Glomerular visceral epithelial cell (primary cell): Measurements from ENCODE around the gene GRIN2A.

Experiments used
- DNase-seq: peaks from one replicate; pipeline ENCODE4 v3.0.0-alpha.2; 2016; ENCODE audit errors: extremely low spot score

The GRIN2A gene

DNA sequence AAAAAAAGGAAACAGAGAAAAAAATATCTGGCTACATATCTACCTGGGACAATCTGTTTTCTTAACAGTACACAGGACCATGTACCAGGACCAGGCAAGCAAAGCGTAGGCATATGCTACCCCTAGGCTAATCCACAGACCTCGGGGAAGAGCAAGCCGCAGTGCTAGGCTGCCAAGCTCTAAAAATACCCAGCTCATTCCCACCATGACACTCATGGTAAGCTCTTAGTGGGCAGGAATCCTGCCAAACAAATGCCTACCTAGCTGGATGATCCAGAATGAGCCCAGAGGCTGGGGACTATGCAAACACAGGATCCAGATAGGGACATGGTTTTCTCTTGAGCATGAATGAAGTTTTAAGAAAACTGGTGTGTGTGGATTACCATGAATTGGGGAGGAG is 95.6 kb downstream of the GRIN2A start:
- DNase-seq = no peak

DNA sequence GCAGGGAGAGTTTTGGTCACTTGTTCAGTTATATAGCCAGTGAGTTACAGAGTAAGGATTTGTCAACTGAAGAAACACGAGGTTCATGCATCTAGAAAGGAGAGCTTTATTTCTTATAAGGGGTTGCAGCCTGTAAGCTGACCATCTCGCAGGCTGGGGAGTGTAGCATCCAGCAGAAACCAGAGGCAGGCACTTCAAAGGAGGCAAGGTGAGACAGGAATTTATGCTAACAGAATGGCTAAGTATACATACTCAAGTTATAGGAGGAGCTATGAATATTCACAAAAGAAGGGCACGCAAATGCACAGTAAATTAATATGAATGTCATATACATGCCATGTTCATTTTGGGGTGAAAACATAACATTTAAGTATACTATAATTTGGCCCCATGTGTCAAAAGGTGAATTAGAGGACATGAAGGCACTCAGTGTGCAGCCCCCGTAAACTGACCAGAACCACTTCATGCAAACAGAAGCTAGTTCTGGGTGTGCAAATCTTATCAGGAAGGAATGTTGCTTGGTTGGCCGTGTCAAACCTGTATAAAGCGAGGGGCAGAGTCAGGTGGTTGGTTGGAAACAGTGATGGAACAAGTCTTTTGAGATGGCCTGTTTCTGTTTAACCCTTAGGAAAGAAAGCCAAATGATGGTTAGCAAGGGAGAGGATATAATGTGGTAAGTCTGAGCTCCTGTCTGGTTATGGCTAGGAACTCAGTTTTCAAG is 97.0 kb downstream of the GRIN2A start:
- DNase-seq = no peak

DNA sequence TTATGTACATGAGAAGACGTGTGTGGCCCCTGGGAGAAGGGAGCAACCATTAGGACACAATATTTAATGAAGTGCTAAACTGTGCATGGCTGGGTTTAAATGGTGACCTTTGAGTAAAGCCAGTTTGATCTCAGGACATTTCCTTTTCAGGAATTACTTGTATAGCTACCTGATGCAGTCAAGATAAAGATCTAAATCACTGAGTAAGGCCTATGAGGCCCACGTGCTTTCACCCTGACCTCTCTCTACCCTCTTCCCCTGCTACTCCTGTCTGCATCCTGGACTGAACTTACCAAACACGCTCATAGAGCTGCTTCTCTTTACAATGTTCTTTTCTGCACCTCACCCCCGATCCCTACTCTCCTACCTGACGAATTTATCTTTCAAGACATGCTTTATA is 98.9 kb downstream of the GRIN2A start:
- DNase-seq = no peak

DNA sequence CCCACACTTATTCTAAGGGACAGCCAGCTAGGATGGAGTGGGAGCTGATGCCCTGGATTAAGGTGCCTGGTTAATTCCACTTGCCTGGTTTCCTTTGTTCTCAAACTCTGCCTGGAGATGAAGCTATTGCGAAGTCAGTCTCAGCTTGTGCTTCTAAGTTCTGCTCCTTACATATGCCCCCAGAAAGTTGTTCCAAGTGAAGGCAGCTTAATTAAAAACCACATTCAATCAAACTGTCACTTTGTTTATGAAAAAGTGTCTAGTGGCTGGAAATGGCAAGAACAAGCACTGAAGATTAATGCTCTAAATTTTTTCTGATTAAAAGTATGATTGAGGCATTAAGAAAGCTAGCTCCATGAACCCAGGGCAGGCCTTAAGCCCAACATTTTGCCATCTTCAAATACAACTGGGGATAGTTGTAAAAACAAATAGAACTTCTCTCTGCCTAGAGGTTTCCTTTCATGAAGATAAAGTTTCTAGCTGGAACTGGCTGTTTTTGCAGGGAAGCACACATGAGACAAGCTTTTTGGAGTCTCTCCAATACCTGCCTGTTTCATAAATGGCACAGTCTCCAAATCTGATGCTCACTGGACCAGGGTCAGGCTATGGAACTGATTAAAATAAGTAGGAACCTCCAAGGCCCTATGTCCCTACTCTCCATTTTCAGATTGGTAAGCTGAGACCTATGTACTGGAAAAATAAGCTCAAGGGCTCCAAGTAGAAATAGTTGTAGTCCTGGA is 100.9 kb downstream of the GRIN2A start:
- DNase-seq = no peak

DNA sequence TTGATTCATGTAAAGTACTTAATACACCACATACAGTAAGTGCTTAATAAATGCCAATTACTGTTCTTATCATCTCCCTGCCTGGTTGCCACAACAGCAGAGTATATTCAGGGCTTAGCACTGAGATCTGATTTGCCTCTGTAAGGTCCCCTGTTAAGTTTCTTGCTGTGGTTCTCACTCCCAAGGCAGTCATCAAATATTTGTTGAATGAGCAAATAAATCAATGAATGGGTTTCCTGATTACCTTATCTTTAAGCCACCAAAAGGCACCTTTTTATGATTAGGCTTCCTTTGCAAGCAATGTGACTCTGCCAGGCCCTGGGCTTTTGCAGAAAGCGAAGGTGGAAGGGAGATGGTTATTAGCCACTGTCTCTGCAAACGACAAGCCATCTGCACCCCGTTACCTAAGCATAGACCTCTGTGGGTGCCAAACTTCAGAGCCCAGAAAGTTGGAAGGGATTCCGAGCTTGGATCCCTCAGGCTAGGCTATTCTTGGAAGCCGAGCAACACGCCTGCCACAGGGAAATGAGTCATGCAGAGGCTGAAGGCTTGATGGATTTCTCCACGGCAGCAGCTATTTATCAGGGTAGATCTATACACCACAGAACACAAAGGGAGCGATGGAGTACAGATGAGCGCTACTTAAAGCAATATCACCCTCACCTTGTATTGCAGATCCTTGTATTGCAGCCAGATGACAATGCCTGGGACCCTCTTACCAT is 102.0 kb downstream of the GRIN2A start:
- no peak for DNase-seq

DNA sequence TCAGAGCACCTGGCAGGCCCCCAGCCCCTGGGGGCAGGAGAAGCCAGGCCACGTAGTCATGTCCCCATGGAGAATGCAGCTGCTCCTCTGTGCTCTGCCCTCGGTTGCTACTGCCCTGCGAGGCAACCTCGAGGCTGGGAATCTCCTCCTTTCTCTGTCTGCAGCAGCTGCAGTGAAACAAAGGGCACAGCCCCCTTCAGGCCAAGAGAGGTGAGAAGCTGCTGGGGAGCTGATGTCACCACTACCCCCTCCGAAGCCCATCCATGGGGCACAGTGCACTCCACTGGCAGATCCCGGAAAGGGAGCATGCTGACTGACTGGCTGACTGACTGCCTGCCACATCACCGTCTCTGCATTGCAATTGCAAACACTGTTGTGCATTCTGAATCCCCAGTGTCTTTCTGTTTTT is 103.7 kb downstream of the GRIN2A start:
- DNase-seq = no peak

DNA sequence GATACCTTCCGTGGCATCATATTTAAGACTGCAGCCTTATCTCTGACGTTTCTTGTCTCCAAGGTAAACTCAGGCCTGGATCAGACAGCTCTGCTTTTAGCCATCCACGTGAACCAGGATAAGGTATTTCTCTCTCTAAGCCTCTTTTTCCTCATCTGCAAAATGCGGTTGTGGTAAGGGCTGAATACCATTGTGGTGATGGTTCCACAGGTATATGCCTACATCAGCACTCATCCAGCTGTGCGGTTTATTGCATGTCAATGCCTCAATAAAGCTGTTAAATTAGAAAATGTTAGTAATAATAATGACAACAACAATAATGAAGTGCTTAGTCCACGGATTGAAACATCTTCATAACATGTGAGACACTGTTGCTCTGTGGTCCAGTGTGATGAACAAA is 104.4 kb downstream of the GRIN2A start:
- no peak for DNase-seq

DNA sequence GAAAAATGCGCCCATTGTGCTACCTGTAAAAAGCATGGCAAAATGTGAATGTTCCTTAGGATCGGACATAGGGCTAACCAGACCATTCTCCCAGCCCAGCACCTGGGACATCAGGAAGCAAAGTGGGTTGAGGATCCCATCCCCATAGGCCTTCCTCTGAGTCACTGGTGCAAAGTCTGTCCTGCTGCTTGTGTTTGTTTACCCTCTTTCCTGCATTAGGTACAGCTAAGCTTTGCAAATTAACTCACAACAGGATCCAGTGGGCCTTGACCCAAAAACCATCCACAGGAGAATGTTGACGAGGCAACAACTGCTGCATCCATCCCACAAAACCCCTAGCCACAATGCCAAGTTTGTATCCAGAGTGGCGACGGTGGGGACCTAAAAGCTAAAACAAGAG is 106.2 kb downstream of the GRIN2A start:
- DNase-seq = no peak

DNA sequence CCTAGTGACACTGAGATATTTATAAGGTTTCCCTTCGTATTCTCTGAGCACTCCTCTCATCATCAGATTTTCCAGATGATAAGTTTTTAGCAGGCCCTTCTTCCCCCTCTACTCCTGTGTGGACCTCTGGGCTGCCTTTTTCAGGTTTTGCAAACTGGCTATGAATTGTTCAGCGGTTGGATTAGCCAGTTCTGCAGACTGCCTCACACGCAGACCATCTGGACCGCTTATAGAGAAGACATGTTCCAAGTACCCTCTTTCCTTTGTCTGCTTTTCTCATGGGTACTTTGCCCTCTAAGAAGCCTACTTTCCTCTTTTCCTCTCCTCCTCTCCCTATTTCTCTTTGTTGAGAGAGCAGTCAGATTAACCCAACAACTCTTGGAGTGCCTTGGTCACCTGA is 111.6 kb downstream of the GRIN2A start:
- no peak for DNase-seq

DNA sequence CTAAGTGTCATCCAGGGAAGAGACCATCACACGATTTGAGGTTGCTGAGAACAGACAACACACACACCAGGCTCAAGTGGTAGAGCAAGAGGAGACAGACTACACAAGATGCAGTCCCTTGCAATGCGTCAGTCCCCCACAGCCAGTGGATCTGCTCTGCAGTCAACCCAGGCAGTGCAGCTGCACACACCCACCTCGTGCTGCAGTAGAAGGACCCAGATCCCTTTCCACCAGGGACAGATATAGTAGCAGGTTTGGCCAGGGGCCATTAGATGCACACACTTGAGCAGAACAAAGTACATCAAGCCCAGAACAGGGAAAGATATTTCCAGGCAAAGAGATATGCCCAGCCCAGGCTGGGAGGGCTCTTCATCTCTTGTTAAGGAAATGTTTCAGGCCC is 112.9 kb downstream of the GRIN2A start:
- no peak for DNase-seq

DNA sequence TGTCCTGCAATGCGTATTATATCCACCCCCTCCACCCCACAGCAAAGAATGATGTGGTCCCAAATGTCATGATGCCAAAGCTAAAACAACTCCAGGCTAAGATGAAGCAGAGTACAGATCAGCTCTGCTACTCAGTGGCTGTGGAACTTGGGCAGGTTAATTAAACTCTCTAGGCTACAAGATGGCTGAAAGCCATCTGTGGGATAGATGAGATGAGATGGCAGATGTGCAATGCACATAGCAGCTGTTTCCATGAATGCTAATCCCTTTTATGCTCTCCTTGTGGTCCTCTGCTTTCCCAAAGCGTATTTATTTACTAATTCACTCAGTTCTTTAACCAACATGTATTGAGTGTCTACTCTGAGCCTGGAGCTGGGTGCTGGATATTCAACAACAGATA is 114.4 kb downstream of the GRIN2A start:
- DNase-seq = no peak

DNA sequence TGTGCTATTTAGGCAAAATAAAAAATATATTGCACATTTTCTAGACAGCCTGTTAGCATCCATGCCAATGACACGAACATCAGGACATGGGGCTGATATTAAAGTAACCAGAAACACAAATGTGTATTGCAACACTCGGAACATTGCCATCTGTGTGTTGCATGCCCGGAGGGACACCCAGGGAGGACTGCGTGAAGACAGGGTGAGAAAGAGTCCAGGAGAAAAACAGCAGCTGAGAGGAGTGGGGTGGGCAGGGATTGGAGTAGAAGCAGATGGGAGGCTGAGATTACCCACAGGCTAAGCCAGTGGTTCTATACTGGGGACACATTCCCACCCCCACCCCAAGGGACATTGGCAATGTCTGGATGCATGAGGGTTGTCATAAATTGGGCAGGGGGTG is 114.8 kb downstream of the GRIN2A start:
- DNase-seq = no peak

DNA sequence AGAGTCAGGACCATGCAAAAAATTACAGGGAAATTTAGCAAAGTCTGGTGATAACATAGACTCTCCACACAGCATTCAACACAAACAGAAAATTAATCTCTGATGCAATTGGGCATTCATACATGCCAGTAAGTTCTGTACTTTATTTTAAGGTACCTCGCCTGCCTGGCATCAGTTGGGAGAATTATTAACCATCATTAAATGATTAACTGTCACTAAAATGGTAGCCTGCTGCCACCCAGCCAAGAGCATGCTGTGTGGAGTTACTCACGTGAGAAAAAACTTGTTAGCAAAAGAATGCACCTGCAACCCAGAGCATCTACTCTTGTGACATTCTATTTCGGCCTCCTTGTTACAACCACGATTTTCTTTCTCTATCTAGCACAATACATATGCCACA is 117.2 kb downstream of the GRIN2A start:
- no peak for DNase-seq

DNA sequence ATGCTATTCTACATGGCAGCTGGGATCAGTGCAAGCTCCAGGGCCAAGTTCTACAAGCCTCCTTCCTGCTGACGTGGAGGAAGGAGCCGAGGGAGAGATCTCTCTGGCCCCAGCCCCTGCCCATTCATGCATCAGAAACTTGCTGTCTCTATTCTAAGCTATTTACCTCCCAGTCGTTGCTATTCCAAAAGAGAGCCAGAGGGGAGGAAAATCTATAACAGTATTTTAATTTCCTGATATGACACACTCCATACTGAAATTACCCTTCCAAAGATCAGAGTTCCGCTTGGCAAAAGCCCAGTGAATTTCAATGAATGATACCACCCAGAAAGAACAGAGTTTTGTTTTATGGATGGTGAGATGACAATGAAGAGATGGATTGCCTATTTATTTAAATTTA is 133.4 kb downstream of the GRIN2A start:
- no peak for DNase-seq

DNA sequence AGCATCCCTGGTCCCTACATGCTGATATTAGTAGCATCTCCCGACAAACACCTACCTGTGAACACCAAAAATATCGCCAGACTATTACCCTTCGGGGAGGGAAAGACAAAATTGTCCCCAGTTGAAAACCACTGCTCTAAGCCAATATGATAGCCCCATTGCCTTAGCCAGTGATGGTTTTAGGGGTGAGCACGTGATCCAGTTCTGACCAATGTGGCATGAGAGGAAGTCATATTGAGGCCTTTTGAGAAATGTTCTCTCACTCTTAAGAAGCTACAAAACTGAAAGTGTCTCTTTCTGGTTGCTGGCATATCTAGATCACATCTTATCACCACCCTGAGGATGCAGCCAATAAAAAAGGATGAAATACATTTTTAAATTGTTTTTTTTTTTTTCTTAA is 136.3 kb downstream of the GRIN2A start:
- DNase-seq = no peak

DNA sequence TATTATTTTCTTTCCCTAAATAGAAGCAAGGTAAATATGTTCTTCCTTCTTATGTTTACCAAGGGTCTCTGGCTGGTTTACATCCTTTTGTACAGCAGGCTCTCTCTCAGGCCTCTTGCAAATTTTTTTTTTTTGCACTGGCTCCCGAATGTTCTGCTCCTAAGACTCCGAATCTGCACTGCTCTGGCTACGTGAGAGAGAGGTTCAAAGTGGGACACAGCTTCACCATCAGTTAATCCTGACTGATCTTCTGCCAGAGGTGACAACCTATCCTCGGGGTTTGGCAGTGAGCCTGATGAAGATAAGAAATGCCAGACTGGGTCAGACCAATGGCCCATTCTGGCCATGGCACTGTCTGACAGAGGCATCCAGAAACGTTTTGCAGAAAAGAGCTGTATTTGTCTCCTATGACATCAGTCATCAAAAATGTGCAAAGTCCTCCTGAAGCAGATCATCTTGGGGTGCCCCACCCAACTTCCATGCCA is 136.9 kb downstream of the GRIN2A start:
- DNase-seq = no peak

DNA sequence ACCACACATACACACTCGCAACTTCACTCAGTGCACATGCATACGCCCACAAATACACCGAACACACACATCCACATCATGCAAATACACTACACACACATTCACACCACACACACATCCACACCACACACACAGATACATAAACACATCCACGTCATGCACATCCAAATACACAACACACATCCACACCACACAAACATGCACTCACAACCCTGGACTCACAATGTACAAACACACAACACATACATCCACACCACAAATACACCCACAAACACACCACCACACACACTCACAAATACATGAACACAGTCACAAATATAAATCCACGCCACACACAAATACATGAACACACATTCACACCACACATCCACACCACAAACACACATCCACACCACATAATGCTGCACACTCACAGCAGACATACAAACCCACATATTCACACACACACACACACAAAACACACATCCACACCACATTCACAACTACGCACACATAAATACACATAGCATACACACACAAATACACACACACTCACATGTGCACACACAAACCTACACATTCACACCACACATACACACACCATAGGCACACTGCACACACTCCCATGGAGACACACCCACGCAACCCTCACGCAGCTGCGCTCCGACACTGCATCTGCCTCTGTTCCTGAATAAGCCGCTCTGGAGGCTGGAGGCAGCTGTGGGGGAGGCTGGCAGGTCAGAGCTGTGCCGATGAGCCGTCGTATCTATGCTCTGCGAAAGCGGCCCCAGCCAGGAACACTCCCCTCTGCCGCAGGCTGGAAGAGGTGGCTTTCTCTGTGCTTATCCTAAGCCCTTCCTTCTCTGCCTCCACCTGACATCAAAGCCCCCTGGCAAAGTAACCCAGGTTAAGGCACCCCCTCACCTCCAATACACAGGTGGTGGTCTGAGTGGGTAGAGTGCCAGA is 141.8 kb downstream of the GRIN2A start:
- no peak for DNase-seq

DNA sequence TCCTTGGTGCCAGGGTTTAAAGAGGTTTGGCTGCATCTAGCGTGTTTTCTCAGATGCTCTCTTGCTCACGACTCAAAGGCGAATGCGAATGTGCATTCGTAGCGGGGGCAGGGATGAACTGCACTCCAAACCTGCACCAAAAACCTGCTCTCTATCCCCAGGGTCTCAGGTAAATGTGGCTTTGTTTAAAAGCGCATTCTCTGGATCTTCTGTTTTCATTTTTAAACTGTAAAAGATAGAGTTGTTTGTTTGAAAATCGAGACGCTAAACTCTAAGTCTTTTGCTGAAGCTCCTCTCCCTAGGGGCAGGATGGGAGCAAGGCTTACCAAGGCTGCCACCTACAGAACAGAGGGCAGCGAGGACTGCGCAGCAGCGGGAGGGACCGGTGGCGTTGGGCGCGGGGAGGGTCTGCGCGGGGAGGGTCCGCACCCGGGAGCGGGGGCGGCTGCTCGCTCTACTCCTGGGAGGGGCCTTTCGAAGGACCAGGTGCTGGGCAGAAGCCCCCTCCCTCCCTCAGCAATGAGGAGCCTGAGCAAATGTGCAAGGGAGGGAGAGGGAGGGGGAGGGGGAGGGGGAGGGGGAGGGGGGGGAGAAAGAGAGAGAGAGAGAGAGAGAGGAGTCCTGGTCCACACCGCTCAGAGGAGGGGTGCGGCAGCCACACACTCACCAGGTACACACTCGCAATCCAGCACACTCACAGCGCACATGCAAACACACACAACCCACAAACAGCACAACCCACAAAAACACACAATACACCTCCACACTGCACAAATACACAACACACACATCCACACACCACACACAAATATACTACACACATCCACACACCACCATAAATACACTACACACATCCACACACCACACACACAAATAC is 142.8 kb downstream of the GRIN2A start:
- DNase-seq = no peak

DNA sequence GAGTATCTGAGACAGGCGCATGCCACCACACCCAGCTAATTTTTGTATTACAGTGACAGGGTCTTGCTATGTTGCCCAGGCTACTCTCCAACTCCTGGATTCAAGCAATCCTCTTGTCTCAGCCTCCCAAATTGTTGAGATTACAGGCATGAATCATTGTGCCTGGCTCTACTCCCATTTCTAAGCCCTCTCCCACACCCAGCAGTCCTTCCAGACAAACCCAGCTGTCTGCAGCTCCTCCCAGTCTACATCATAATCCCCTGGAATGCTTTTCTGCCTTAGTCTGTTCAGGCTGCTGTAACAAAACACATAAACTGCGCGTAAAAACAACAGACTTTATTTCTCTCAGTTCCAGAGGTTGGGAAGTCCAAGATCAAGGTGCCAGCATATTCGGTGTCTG is 144.5 kb downstream of the GRIN2A start:
- DNase-seq = no peak

DNA sequence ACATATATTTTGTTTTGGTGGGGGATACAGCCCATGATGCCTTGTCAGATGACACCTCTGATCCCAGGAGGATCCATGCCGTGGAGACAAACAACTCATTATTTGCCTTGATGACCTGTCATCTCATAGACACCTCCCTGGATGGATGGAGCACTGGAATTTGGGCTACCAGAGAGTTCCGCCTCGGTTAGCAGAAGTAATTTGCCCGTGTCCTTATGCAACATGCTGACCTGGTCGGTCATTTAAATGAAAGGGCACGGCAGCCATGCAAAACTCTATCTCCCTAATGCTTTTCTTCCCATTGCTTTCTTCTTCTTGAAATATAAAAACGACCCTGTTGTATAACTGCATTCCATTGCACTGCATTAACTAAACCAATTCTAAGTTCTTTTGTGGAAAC is 145.3 kb downstream of the GRIN2A start:
- no peak for DNase-seq

DNA sequence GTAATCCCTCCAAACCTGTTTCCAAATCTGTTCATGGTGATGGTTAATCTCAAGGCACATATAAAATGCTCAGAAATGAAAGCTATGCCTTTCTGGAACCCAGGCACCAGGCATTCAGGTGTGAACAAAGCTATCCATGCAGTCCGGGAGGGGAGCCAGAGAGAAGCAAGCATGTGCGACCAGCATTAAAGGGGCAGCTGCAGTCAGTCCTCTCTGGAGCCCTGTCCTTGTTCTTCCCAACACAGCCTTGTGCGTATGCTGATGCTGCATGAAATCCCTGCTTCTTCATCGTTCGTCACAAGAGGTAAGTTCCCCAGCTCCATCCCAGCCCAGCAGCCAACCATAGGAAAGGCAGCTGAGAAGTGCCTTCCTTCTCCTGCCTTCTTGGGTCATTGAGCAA is 148.7 kb downstream of the GRIN2A start:
- DNase-seq = no peak
